Lung (tissue), 12 donors: ENCODE measurements around the gene NDUFAB1. TPM values are rescaled to one million over a fixed set of nuclear protein-coding genes. Genes with fewer than 3 reads are reported as not detected.

Source experiments
- ATAC-seq: fragments of 200-7000 bp; cut with Tn5 transposase; one replicate; pipeline ENCODE4 v1.9.1; 2020; ENCODE audit warnings: moderate number of reproducible peaks; ENCODE audit not compliant: insufficient read depth, low FRiP score
- DNase-seq, 3 donors: peaks; one replicate each; pipeline ENCODE4 v3.0.0-alpha.2; 2013 to 2017
- H3K27ac ChIP-seq, 2 donors: one replicate each; pipeline ENCODE4 v1.5.1; 2013; ENCODE audit warnings: mild to moderate bottlenecking in 2 of 2, moderate library complexity in 2 of 2, control low read depth in 1 of 2, inconsistent platforms in 1 of 2, low read depth in 1 of 2, low read length in 1 of 2
- H3K27me3 ChIP-seq, 3 donors: one replicate each; pipeline ENCODE4 v1.5.1; 2013; ENCODE audit warnings: low read length in 2 of 3; ENCODE audit not compliant: control insufficient read depth in 3 of 3, insufficient read depth in 3 of 3
- H3K36me3 ChIP-seq, 4 donors: one replicate each; pipeline ENCODE4 v1.5.1; 2013; ENCODE audit warnings: low read length in 4 of 4, mild to moderate bottlenecking in 1 of 4, moderate library complexity in 1 of 4; ENCODE audit not compliant: control insufficient read depth in 4 of 4, insufficient read depth in 4 of 4
- H3K4me1 ChIP-seq, 5 donors: one replicate each; pipeline ENCODE4 v1.5.1; 2013; ENCODE audit warnings: low read length in 5 of 5, mild to moderate bottlenecking in 2 of 5, moderate library complexity in 1 of 5; ENCODE audit not compliant: control insufficient read depth in 5 of 5, insufficient read depth in 5 of 5
- H3K4me3 ChIP-seq: one replicate; pipeline ENCODE4 v1.5.1; 2013; ENCODE audit warnings: mild to moderate bottlenecking, control low read depth, moderate library complexity
- H3K9ac ChIP-seq, 2 donors: one replicate each; pipeline ENCODE4 v1.5.1; 2013; ENCODE audit warnings: low read length in 2 of 2, control low read depth in 1 of 2; ENCODE audit not compliant: insufficient read depth in 1 of 2
- H3K9me3 ChIP-seq, 4 donors: one replicate each; pipeline ENCODE4 v1.5.1; 2013; ENCODE audit warnings: low read length in 3 of 4, mild to moderate bottlenecking in 1 of 4, moderate library complexity in 1 of 4; ENCODE audit not compliant: control insufficient read depth in 4 of 4, insufficient read depth in 3 of 4
- WGBS, 2 donors: extraction: QIAGEN DNeasy Blood & Tissue Kit; methylation state at CpG; one replicate each; pipeline ENCODE4 v1.1.7; 2013; 5-methylcytosine and 5-hydroxymethylcytosine counted together
- polyA plus RNA-seq, 2 donors: library from polyadenylated mRNA; stranded (reverse); fragments of 200-250 nt; gene quantifications; one replicate each; pipeline ENCODE4 v1.2.1, GENCODE V29; 2013
- total RNA-seq, 2 donors: library from RNA; depleted of rRNA in 1 of 2; stranded (reverse); fragments of >200 nt in 1 of 2; gene quantifications; one replicate each; pipeline ENCODE4 v1.2.1, GENCODE V29; 2014 to 2021
- TF ChIP-seq, protein P1 (sequence below): IDR thresholded peaks from 2 replicates; pipeline ENCODE4 v1.5.1; 2012; ENCODE audit warnings: mild to moderate bottlenecking; ENCODE audit errors: control extremely low read depth, extremely low read depth
- donor health status: control.
- donor health status: control.
- donor health status: Bipolar disorder and iron deficiency.
- donor health status: healthy.
- donor health status: DM: yes; HTN: yes; CAD: no.

NDUFAB1 gene
- total and polyA plus RNA-seq, 4 donors: 67.4 to 127 (median 90.1) TPM

DNA sequence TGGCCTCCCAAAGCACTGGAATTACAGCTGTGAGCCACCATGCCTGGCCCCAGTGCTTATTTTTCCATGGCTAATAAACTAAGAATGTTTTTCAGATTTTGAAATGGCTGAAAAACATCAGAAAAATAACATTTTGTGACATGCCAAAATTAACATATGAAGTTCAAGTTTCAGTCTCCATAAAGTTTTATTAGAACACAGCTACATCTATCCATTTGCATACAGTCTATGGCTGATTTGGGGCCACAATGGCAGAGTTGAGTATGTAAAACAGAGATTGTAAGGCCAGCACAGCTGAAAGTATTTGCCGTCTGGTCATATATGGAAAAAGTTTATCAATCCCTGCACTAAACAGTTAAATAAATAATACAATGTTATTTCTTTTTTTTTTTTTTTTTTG lies 13.8 kb upstream of the NDUFAB1 start:
- TF ChIP-seq, protein P1, sequence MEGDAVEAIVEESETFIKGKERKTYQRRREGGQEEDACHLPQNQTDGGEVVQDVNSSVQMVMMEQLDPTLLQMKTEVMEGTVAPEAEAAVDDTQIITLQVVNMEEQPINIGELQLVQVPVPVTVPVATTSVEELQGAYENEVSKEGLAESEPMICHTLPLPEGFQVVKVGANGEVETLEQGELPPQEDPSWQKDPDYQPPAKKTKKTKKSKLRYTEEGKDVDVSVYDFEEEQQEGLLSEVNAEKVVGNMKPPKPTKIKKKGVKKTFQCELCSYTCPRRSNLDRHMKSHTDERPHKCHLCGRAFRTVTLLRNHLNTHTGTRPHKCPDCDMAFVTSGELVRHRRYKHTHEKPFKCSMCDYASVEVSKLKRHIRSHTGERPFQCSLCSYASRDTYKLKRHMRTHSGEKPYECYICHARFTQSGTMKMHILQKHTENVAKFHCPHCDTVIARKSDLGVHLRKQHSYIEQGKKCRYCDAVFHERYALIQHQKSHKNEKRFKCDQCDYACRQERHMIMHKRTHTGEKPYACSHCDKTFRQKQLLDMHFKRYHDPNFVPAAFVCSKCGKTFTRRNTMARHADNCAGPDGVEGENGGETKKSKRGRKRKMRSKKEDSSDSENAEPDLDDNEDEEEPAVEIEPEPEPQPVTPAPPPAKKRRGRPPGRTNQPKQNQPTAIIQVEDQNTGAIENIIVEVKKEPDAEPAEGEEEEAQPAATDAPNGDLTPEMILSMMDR: no peak
- DNase-seq (no peak), ATAC-seq (no peak)
- Histone ChIP-seq H3K9ac (no peak overlapping the region), H3K9me3 (no peaks in the 10 kb centered on the region), H3K27ac (no peak overlapping the region), H3K4me1 (no peaks in the 10 kb centered on the region), H3K4me3 (no peak overlapping the region), H3K36me3 (peaks cover 0 to 21% (median 11%) of the 10 kb centered on the region in 4 donors), H3K27me3 (no peaks in the 10 kb centered on the region)
- WGBS, 2 donors: 100% methylated on average over 1 of the region's 1 CpG

DNA sequence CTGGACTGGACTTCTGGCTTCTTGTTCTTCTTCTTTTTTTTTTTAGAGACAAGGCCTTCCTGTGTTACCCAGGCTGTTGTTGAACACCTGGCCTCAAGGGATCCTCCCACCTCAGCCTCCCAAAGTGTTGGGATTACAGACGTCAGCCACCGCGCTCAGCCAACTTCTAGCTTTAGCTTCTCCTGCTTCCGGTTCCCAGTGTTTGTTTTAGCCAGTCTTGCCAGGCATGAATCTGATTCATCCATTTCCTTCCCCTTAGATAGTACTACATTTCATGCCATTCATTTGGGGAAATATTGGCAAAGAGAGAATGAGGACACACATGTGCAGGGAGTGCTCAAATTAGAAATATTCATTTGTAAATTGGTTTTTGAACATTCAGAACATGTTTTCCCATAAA lies 12.1 kb upstream of the NDUFAB1 start:
- WGBS, 2 donors: 59 to 65% methylated on average over 4 of the region's 4 CpGs
- Histone ChIP-seq H3K9ac (no peak overlapping the region), H3K27ac (no peak overlapping the region), H3K4me1 (no peaks in the 10 kb centered on the region), H3K9me3 (no peaks in the 10 kb centered on the region), H3K36me3 (peaks cover 3 to 22% (median 11%) of the 10 kb centered on the region in 4 donors), H3K27me3 (no peaks in the 10 kb centered on the region), H3K4me3 (no peak overlapping the region)
- ATAC-seq (peak; percentile 27), DNase-seq (no peak)
- TF ChIP-seq, protein P1: no peak

DNA sequence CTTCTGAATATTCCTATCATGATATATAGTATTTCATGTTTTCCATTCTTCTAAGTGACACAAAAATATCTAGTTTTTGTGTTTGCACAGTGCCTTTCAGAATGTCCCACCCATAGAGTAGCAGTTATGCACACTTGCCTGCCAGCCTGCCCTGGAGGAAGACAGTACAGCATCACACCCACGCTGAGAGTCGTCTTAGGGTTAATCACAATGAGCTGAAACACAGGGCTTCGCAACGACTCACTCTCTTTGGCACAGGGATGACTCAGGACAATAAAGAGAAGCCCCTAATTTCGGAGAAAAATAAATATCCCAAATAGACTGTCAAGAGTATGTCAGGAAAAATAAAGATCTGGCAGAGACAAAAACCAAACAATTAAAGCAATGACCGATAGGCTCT lies 11.6 kb upstream of the NDUFAB1 start:
- no peak for ATAC-seq
- Histone ChIP-seq H3K36me3 (peaks cover 3 to 22% (median 11%) of the 10 kb centered on the region in 4 donors), H3K27ac (no peak overlapping the region), H3K9me3 (no peaks in the 10 kb centered on the region), H3K9ac (no peak overlapping the region), H3K27me3 (no peaks in the 10 kb centered on the region), H3K4me1 (no peaks in the 10 kb centered on the region), H3K4me3 (no peak overlapping the region)
- TF ChIP-seq, protein P1: no peak
- WGBS, 2 donors: 76 to 82% methylated on average over 6 of the region's 6 CpGs
- DNase-seq: no peak
